RWPE1 (cell line): ENCODE data around the gene TMSB10.

Experiments
- CTCF ChIA-PET: fragments of 350-600 bp; sonication (Branson Sonifier 250); formaldehyde crosslinking; extraction: SDS; loops from one replicate; lab custom pipeline; 2021; lab: Yijun Ruan, JAX
- POLR2A ChIA-PET: fragments of 400-600 bp; formaldehyde crosslinking; extraction: SDS; loops from one replicate; lab custom pipeline; 2020; ENCODE audit warnings: antibody characterized with exemption; ENCODE audit not compliant: low non-redundant PET; lab: Yijun Ruan, JAX
- DNase-seq: peaks from one replicate; pipeline ENCODE4 v3.0.0; 2012; ENCODE audit warnings: low spot score
- H3K27ac ChIP-seq: fragments of 450-650 bp; 2 replicates; pipeline ENCODE4 v1.5.1; 2017
- CTCF ChIP-seq: fragments of 450-650 bp; conservative IDR thresholded peaks from 2 replicates; pipeline ENCODE4 v1.5.1; 2017; ENCODE audit warnings: low read depth, mild to moderate bottlenecking

Gene TMSB10

GRCh38 chr2:84882775-84883550 lies 22.5 kb upstream of the TMSB10 start:
- DNase-seq = no peak
- TF ChIP-seq CTCF = no peak
- ChIA-PET CTCF (interaction anchor here (0.5 to 1.3 kb wide), 11 partner anchors 7 to 399 kb away, joined by 3 to 5 read pairs (median 3); no protein-coding TSS in a partner anchor), POLR2A (no interaction called here)
- no peak overlapping the region for H3K27ac ChIP-seq

GRCh38 chr2:84884449-84884848 lies 21.0 kb upstream of the TMSB10 start:
- no peak overlapping the region for H3K27ac ChIP-seq
- POLR2A ChIA-PET = no interaction called here
- TF ChIP-seq CTCF = no peak
- CTCF ChIA-PET = no interaction called here
- DNase-seq = no peak

- no peak overlapping the region for H3K27ac ChIP-seq
- ChIA-PET CTCF (no interaction called here), POLR2A (no interaction called here)
- TF ChIP-seq CTCF = no peak
- no peak for DNase-seq
Observed at GRCh38 chr2:84885111-84885510, 20.3 kb upstream of the TMSB10 start.

DNA sequence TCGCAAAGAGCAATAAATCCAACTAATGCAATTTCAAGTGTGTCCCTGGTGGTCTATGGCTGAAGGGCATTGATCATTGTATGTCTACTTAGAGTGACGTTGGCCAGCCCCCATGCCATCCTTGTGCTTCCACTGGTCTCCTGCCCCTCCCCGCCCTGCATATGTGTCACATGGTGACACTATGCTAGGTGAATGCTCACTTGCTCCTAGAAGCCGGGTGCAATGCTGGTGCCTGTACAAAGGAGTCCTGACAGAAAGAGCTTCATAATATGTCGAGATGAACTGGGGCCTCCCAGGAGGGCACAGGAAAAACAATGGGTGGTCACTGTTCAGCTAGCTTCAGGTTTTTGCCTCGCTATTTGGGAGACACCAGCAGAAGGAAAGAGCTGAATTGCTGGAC lies 18.7 kb upstream of the TMSB10 start:
- CTCF ChIA-PET = no interaction called here
- POLR2A ChIA-PET = no interaction called here
- H3K27ac ChIP-seq = no peak overlapping the region
- DNase-seq = no peak
- no peak for TF ChIP-seq CTCF

DNA sequence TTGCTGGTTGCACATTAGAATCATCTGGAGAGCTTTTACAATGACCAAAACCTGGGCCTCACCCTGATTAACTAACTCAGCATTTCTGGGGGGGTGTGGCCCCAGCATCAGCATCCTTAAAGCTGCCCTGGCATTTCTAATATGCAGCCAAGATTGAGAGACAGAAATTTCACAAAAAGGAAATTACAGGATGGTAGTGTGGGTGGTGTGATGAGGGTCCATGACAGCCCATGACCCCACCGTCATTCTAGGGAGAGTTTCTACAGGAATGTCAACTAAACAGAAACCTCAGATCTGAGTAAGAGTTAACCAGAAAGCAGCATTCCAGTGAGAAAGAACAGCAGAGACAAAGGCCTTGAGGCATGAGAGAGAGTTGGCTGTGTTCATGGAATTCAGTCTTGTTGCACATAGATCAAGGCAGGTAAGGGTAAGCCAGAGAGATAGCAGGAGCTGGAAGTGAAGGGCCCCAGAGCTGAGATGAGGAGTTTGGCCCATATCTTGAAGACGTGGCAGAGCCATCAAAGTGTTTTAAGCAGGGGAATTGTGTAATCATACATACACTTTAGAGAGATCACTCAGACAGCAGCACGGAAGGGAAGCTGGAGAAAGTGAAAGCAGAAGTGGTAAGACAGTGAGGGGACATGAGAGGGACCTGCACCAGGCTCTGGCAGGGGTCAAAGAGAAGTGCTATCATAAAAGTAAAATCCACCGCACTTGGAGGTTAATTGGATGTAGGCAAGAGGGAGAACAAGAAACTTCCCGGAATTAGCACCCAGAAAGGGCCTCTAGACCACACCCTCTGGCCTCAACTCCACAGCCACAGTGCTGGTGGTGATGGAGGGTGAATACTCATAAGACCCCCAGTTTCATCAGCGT lies 16.8 kb upstream of the TMSB10 start:
- CTCF ChIA-PET = interaction anchor here (1.3 kb wide), 1 partner anchor 32 kb away, joined by 4 read pairs; no protein-coding TSS in a partner anchor
- peak overlapping the region; percentile 60 for H3K27ac ChIP-seq
- DNase-seq = no peak
- POLR2A ChIA-PET = no interaction called here
- TF ChIP-seq CTCF = no peak

GRCh38 chr2:84889332-84889731 lies 16.1 kb upstream of the TMSB10 start:
- TF ChIP-seq CTCF = no peak
- DNase-seq = no peak
- peak overlapping the region; percentile 60 for H3K27ac ChIP-seq
- POLR2A ChIA-PET = no interaction called here
- CTCF ChIA-PET = interaction anchor here (1.3 kb wide), 1 partner anchor 31 kb away, joined by 4 read pairs; no protein-coding TSS in a partner anchor
